GM21526 (cell line): ENCODE measurements around the gene PTPN20.
"Not testable (repeated sequence)": the region's sequence is repeated elsewhere in the genome, so short reads cannot be mapped to it uniquely, and the experiment has no call there.

Experiments used
- ATAC-seq: cut with Tn5 transposase; IDR thresholded peaks from one replicate; pipeline ENCODE4 v1.9.1; 2021; ENCODE audit warnings: moderate library complexity; ENCODE audit not compliant: unreplicated experiment, low FRiP score

Gene PTPN20

GRCh38 chr10:46948687-46949518 lies 37.7 kb downstream of the PTPN20 start:
- not testable (repeated sequence) for ATAC-seq

DNA sequence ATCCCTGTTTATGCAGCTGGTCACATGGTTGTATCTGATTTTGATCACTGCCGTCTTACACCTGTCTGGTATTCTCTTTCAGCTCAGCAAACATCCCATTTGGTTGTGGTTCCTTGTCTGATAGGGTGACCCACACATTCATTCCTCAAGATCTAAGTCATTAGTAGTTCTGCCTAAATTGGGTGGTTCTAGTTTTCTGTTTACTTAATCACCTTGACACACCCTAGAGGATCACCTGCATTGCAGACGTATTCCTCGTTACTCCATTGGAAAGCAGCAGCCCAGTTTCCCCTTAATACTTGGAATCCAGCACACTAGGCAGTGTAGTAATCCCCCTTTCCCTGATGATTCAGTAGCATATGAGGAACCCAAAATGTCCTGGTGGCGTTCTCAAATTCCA lies 41.3 kb downstream of the PTPN20 start:
- ATAC-seq = not testable (repeated sequence)

DNA sequence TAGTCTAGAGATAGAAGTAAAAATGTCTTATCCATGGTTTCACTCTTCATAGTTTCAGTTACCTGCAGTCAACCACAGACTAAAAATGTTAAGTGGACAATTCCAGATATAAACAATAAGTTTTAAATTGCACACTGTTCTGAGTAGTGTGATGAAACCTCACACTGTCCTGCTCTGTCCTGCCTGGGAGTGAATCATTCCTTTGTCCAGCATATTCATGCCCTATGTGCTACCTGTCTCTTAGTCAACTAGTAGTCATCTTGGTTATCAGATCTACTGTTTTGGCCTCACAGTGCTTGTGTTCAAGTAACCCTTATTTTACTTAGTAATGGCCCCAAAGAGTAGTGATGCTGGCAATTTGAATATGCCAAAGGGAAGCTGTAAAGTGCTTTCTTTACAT lies 49.5 kb downstream of the PTPN20 start:
- not testable (repeated sequence) for ATAC-seq

DNA sequence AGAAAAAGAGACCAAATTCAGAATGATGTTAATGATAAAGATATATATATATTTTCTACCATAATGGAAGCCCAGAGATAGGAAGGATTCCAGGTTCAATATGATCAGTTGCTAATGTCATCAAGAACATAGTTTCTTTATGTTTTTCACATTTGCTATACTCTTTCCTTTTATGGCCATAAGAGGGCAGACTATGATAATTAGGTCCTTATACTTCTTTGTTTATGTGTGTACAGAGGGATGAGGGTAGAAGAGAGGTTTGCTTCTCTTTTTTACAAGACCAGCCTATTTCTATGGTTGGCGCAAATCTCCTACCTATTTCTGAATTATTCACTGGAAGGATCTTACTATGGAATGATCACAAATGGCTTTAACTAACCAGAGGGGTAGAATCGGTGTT lies 52.1 kb downstream of the PTPN20 start:
- ATAC-seq = not testable (repeated sequence)

- not testable (repeated sequence) for ATAC-seq
Measured at GRCh38 chr10:46967013-46967412, 55.8 kb downstream of the PTPN20 start.

DNA sequence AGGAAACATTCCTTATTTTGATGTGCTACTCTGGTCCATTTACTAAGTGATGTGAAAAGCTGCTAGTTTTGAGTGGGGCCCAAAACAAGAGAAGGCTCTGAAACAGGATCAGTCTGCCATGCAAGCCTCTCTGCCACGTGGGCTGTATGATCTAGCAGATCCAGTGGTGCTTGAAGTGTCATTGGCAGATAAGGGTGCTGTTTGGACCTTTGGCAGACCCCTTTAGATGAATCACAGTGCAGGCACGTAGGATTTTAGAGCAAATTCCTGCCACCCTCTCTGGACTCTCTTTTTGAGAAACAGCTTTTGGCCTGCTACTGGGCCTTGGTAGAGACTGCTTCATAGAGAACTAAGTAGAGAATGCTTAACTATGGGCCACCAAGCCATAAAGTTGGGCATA lies 69.0 kb downstream of the PTPN20 start:
- ATAC-seq = not testable (repeated sequence)

DNA sequence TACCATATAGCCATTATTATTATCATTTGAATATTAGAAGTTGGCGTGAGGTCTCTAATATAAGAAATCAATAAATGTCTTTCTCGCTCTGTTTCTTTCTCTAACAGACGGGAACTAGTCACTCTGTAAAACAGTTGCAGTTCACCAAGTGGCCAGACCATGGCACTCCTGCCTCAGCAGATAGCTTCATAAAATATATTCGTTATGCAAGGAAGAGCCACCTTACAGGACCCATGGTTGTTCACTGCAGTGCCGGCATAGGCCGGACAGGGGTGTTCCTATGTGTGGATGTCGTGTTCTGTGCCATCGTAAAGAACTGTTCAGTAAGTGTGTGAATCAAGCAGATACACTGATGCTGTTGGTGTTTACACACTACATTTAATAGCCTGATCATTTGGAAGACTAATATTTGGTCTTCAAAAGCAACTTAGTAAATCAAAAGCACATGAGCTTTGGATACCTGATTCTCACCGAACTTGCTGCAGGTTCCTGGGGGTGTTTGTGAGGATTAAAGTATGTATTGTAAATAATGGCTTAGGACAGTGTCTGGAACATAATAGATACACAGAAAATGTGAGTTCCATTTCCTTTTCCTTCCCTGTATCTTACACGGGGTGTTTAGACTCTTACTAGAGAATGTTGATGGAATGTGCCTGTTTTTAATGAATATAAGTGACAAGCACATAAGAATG lies 76.2 kb downstream of the PTPN20 start:
- peak; percentile 81 for ATAC-seq

DNA sequence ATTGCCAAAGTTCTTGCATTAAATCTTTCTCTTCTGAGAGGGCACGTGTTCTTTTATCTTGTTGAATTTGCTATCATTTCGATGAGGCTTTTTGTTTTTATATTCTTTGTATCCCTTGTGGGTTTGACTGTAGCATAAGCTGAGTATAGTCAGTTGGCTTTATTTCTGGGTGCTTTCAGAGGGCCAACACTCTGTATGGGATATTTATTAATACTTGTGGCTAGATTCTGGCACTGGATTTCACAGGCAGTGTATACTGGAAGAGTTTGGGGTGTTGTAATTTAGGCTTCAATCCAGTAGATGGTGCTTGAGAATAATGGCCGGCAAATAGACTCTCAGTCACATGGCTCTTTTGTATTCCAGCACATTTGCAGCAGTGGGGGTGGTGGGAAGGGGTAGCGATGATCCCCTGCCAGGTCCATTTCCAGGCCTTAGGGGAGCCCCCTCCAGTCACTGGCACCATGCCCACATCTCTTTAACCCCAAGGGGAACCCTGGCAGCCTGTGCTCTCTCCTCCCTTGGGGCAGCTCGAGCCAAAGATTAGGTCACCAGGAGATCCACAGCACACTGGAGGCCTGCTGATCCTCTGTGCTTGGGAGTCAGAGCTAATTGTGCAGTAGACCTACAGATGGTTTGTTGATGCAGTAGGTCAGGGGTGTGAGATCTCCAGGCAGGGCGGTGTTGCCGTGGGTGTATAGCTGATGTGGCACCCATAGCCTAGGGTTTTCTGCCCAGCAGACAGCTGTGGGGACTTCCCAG lies 81.8 kb downstream of the PTPN20 start:
- no peak for ATAC-seq

DNA sequence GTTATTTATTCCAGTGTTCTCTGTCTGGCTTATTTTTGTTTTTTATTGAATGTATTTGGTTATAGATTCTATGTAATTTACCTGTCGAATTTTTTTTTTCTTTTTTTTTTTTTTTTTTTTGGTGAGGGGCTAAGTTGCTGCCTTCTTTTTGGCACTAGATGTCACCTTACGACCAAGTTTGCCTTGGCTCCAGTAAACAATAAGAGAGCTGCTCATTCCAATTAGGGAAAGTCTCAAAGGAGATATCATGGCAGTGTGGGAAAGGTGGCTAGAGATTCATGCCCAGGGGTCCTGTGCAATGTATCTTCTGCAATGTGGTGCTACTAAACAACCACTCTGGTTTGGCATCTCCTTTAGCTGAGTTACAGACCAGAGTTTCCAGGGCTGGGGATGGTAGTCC lies 84.0 kb downstream of the PTPN20 start:
- ATAC-seq = no peak

DNA sequence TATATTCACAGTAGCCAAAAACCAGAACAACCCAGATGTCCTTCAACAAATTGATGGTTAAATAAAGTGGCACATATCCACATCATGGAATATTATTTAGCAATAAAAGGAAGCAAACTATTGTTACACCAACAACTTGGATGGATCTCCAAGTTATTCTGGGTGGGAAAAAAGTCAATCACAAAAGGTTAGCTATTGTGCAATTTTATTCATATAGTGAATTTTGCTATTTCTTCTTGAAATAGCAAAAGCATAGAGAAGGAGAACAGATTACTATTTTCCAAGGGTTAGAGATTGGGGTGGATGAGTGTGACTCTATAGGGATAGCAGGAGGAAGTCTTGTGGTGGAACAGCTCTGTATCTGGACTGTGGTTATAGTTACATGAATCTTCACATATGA lies 87.0 kb downstream of the PTPN20 start:
- no peak for ATAC-seq

- no peak for ATAC-seq
Measured at GRCh38 chr10:46998595-46998994, 87.4 kb downstream of the PTPN20 start.

DNA sequence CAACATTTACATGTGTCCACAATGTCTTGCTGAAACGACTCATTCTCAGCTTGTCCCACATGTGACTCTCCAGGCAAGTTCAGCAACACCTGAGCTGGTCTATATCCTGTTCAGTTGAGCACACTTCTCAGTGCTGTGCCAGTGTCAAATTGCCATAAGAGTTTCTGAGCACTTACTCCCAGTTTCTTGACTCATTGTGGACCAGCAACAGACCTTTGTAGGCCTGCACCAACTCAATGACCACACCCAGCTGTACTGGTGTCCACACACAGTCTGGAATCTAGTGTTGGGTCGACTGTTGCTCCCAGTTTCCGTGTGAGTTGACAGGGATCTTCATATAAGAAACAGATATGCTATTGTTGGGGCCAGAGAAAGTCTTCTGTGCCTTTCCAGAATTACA lies 88.0 kb downstream of the PTPN20 start:
- no peak for ATAC-seq

GRCh38 chr10:47008769-47009168 lies 97.5 kb downstream of the PTPN20 start:
- ATAC-seq = no peak

DNA sequence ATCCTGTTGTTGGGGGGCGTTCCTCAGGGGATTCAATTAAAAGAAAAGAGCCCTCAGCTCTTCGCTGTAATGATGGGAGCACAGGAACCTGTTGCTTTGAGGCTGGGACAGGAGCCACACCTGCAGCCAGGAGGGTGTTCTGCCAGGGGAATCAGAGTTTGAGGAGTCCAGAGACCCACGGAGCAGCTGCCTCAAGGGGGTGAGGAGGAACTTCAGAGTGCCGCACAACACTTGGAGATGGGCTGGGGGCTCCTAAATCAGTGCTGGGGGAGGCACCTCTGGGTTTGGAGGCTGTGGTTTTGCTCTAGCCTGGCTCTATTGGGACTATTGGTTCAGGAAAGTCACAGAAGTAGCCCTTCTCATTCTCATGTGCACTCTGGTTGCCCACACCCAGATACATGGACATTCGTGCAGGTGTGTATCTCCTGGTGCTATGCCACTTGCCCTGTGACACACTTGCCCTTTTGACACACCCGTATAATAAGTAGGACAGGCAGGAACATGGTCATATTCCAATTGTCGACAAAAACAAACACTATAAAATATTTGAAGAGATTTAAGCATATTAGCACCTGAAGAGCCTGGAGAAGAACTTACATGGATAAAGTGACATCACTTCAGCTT lies 98.1 kb downstream of the PTPN20 start:
- no peak for ATAC-seq

- ATAC-seq = no peak
Measured at GRCh38 chr10:47010036-47010435, 98.8 kb downstream of the PTPN20 start.

DNA sequence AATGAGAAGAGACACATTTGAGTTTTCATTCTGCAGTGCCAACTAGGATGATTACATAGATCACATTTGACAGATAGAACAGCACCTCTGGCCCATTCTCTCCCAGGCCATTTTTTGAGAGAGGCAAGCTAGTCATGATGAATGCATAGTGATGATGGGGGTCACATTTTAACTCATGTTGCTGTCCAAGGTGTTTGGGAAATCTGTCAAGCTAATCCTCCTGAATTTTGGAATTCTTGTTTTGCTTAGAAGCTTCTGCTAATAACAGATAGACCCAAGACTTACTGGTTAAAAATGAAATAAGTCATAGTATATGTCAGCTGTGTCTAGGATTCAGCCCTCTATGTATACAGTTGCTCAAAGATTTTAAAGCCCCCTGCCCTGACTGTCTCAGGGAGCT lies 101.0 kb downstream of the PTPN20 start:
- no peak for ATAC-seq

GRCh38 chr10:47013507-47014154 lies 102.4 kb downstream of the PTPN20 start:
- ATAC-seq = no peak

DNA sequence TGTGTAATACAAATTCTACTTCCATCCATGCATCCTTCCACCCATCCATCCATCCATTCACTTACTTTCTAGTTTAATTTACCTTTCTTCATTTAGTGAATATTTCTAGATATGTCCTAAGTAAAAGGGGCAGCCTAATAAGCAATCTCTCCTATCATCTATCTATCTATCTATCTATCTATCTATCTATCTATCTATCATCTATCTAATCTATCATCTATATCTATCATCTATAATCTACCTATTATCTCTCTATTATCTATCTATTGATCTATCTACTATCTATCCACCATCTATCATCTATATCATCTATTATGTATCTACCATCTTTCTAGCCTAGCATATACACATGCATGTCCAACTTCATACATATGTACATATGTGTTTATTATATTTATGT lies 104.2 kb downstream of the PTPN20 start:
- no peak for ATAC-seq

DNA sequence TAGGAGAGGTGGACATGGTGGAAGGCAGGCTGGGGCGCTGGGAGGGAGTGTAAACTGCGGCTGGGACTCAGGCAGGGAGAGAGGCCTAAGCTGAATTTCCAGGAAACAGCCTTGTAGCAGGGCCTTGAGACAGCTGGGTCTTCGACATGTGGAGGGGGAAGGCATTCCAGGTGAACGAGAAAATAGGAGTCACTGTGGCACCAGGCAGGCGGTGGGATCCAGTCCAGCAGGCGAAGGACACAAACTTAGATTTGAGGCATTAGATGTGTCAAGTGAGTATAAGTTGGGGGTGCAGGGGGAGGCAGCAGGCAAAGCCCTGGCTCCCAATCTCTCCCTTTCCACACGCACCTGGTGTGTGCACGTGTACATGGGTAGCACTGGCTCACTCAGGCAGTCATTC lies 105.3 kb downstream of the PTPN20 start:
- ATAC-seq = no peak

DNA sequence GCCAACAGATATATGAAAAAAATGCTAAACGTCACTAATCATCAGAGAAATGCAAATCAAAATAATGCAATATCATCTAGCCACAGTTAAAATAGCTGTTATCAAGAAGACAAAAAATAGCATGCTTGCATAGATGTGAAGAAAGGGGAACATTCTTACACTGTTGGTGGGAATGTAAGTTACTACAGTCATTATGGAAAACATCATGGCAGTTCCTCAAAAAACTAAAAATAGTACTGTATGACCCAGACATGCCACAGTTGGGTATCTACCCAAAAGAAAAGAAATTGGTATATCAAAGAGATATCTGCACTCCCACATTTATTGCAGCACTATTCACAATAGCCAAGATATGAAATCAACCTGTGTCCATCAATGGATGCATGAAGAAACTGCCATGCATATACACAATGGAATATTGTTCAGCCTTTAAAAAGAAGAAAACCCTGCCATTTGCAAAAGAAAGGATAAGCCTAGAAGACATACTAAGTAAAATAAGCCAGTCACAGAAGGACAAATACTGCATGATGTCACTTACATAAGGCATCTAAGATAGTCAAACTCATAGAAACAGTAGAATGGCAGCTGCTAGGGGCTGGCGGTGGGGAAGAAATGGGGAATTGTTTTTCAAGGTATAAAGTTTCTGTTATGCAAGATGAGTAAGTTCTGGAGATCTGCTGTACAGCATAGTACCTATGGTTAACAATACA lies 107.0 kb downstream of the PTPN20 start:
- ATAC-seq = no peak
